Esophagus squamous epithelium (tissue), 5 donors: ENCODE measurements around the gene SMAD7. TPM values are rescaled to one million over a fixed set of nuclear protein-coding genes. Genes with fewer than 3 reads are reported as not detected.

Source experiments
- DNase-seq: peaks from one replicate; lab custom pipeline; 2025; lab: John Stamatoyannopoulos, UW
- H3K27ac ChIP-seq, 4 donors: fragments of 200-600 bp; sonication (generic); one replicate each; pipeline ENCODE4 v1.5.1; 2016 to 2019; ENCODE audit warnings: mild to moderate bottlenecking in 1 of 4
- H3K27me3 ChIP-seq, 4 donors: fragments of 200-600 bp; sonication (generic); 1 replicate in 3 of 4; 2 replicates in 1 of 4; pipeline versions ENCODE4 v1.5.1 to v1.6.0; 2017 to 2021; ENCODE audit warnings: antibody characterized with exemption in 1 of 4
- H3K36me3 ChIP-seq, 3 donors: fragments of 200-600 bp; sonication (generic); one replicate each; pipeline ENCODE4 v1.5.1; 2016 to 2019
- H3K4me1 ChIP-seq, 3 donors: fragments of 200-600 bp; sonication (generic); one replicate each; pipeline ENCODE4 v1.5.1; 2017 to 2019
- H3K4me3 ChIP-seq, 4 donors: fragments of 200-600 bp; sonication (generic); 1 replicate in 3 of 4; 2 replicates in 1 of 4; pipeline ENCODE4 v1.5.1; 2016 to 2019; ENCODE audit warnings: mild to moderate bottlenecking in 2 of 4, moderate library complexity in 1 of 4
- H3K9me3 ChIP-seq, 3 donors: fragments of 200-600 bp; sonication (generic); one replicate each; pipeline ENCODE4 v1.5.1; 2016 to 2019
- CTCF ChIP-seq, 6 experiments: fragments of 450-650 bp in 4 of 6; fragments of 200-600 bp in 2 of 6; sonication (generic) in 2 of 6; IDR thresholded peaks; one replicate each; pipeline ENCODE4 v1.5.1; 2016 to 2019; ENCODE audit warnings: antibody characterized with exemption in 6 of 6, mild to moderate bottlenecking in 4 of 6, moderate library complexity in 4 of 6
- POLR2A ChIP-seq, 4 donors: fragments of 450-650 bp; IDR thresholded peaks; one replicate each; pipeline ENCODE4 v1.6.1; 2017; ENCODE audit warnings: antibody characterized with exemption in 4 of 4, mild to moderate bottlenecking in 4 of 4, moderate library complexity in 3 of 4
- WGBS, 2 donors: methylation state at CpG; one replicate each; pipeline ENCODE4 v1.1.5; 2018; 5-methylcytosine and 5-hydroxymethylcytosine counted together
- intact Hi-C: fragments of 100-400 bp; cut with DNase I; formaldehyde crosslinking; loops from one replicate; pipeline ENCODE4 v1.15.0; 2022
- total RNA-seq, 4 donors: library from RNA; depleted of rRNA; stranded (reverse); fragments of >200 nt; gene quantifications; one replicate each; pipeline ENCODE4 v1.1.0, GENCODE V29; 2016
- donor health status: DM: yes; HTN: yes; CAD: no.

Gene SMAD7
- total RNA-seq, 4 donors from 2014 or later, result 4.2 to 26.5 (median 9.0) TPM

DNA sequence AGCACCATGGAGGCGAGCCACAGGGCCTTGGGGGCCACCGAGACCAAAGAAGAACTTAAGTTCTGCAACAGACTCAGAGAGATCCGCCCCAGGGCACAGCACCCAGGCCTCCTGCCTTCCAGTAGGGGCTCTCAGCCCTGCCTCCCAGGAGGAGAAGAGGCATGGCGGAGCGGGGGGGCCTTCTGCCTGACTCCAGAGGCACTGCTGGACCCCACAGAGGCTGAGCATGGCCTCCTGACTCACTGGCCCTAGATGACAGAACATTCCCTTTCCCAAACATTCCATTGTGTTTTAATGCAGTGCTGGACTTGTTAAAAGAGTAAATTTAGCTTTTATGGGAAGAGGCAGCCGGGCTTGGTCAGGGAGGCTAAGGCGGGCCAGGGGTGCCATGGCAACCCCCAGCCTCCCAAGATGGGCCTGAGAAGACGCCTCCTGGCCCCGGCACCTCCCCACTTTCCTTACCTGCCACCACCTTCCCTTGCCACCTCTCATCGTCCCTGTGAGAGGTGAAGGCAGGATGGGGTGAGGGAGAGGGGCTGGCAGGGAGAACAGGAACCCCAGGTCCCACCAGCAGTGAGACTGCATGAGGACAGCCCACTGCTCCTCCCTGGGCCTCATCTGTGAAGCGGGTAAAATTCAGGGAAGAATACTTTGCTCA lies 65.4 kb downstream of the SMAD7 start:
- TF ChIP-seq POLR2A (IDR thresholded peaks at IDR 0.05) (no peak), CTCF (IDR thresholded peaks at IDR 0.05) (no peak)
- Histone ChIP-seq H3K27ac (no peak overlapping the region), H3K4me3 (no peak overlapping the region), H3K27me3 (no peaks in the 10 kb centered on the region), H3K4me1 (peaks cover 0 to 22% (median 9%) of the 10 kb centered on the region in 3 donors), H3K9me3 (no peaks in the 10 kb centered on the region), H3K36me3 (no peaks in the 10 kb centered on the region)
- WGBS, 2 donors, result 77 to 92% methylated on average over 2 to 3 of the region's 11 CpGs
- intact Hi-C loops, result no loop called here
- no peak for DNase-seq

DNA sequence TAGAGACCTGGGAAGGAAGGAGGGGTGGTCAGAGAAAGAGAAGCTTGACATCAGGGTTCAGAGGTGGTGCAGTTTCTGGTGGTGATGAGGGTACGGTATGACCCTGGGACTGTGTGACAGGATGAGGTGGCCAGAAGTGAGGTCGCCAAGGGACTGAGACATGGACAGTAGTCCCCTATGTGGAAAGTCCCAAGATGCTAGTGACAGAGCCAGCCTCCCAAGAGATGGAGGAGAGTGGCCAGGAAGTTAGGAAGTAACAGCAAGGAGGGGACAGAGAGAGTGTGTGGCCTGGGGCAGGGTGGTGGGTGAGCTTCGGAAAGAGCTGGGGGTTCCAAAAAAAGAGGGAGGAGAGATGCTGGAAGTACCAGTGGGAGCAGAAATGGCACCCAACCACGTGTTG lies 66.0 kb downstream of the SMAD7 start:
- DNase-seq, result no peak

GRCh38 chr18:48884306-48884705 lies 66.5 kb downstream of the SMAD7 start:
- Histone ChIP-seq H3K9me3 (no peaks in the 10 kb centered on the region), H3K36me3 (no peaks in the 10 kb centered on the region), H3K27me3 (no peaks in the 10 kb centered on the region), H3K4me3 (no peak overlapping the region), H3K4me1 (peaks cover 0 to 18% (median 4%) of the 10 kb centered on the region in 3 donors), H3K27ac (no peak overlapping the region)
- DNase-seq, result no peak
- TF ChIP-seq POLR2A (IDR thresholded peaks at IDR 0.05) (no peak), CTCF (IDR thresholded peaks at IDR 0.05) (no peak)
- intact Hi-C loops, result no loop called here
- WGBS, 2 donors, result 86 to 94% methylated on average over 1 to 3 of the region's 4 CpGs

More for the DNA sequence above, 66.0 kb downstream of the SMAD7 start:
- TF ChIP-seq POLR2A (IDR thresholded peaks at IDR 0.05), result no peak
- no peaks in the 10 kb centered on the region for H3K36me3 ChIP-seq
- peaks cover 0 to 20% (median 8%) of the 10 kb centered on the region in 3 donors for H3K4me1 ChIP-seq
- intact Hi-C loops, result no loop called here
- H3K9me3 ChIP-seq, result no peaks in the 10 kb centered on the region
- no peaks in the 10 kb centered on the region for H3K27me3 ChIP-seq
- 82 to 86% methylated on average over 4 of the region's 4 CpGs for WGBS, 2 donors
- H3K27ac ChIP-seq, result no peak overlapping the region
- no peak overlapping the region for H3K4me3 ChIP-seq

- DNase-seq, result no peak
- intact Hi-C loops, result no loop called here
- Histone ChIP-seq H3K27me3 (no peaks in the 10 kb centered on the region), H3K27ac (no peak overlapping the region), H3K36me3 (no peaks in the 10 kb centered on the region), H3K9me3 (no peaks in the 10 kb centered on the region), H3K4me3 (no peak overlapping the region), H3K4me1 (peaks cover 0 to 15% (median 7%) of the 10 kb centered on the region in 3 donors)
- 91 to 94% methylated on average over 4 of the region's 4 CpGs for WGBS, 2 donors
- no peak for TF ChIP-seq CTCF (IDR thresholded peaks at IDR 0.05)
- TF ChIP-seq POLR2A (IDR thresholded peaks at IDR 0.05), result no peak
These were observed 68.4 kb downstream of the SMAD7 start for GRCh38 chr18:48882379-48882778.

DNA sequence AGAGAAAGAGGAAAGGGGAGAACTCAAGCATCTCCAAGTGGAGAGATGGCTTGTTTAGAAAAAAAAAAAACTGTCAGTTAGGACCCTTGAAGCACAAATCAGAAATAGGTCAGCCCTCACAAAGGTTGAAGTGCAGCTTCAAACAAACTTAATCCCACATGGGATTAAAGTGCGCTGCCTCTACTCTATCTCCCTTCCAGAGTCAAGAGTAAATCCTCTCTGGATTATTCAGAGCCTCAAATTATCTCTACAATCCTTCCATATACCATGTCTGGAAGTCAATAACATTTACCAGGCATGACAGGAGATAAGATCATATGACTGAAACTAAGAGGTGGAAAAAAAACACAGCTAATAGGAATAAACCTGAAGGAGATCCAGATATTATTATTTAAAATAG lies 69.8 kb downstream of the SMAD7 start:
- no peak overlapping the region for H3K27ac ChIP-seq
- no peak overlapping the region for H3K4me3 ChIP-seq
- 71 to 79% methylated on average over 1 of the region's 1 CpG for WGBS, 2 donors
- H3K4me1 ChIP-seq, result peaks cover 0 to 15% (median 7%) of the 10 kb centered on the region in 3 donors
- H3K9me3 ChIP-seq, result no peaks in the 10 kb centered on the region
- DNase-seq, result no peak
- H3K27me3 ChIP-seq, result no peaks in the 10 kb centered on the region
- intact Hi-C loops, result no loop called here
- no peaks in the 10 kb centered on the region for H3K36me3 ChIP-seq
- TF ChIP-seq CTCF (IDR thresholded peaks at IDR 0.05), result no peak
- no peak for TF ChIP-seq POLR2A (IDR thresholded peaks at IDR 0.05)
